NCI-H510A (cell line): ENCODE measurements around the gene TYRP1.

Experiments used
- DNase-seq: peaks from one replicate; lab custom pipeline; 2025; lab: John Stamatoyannopoulos, UW

TYRP1 gene

DNA sequence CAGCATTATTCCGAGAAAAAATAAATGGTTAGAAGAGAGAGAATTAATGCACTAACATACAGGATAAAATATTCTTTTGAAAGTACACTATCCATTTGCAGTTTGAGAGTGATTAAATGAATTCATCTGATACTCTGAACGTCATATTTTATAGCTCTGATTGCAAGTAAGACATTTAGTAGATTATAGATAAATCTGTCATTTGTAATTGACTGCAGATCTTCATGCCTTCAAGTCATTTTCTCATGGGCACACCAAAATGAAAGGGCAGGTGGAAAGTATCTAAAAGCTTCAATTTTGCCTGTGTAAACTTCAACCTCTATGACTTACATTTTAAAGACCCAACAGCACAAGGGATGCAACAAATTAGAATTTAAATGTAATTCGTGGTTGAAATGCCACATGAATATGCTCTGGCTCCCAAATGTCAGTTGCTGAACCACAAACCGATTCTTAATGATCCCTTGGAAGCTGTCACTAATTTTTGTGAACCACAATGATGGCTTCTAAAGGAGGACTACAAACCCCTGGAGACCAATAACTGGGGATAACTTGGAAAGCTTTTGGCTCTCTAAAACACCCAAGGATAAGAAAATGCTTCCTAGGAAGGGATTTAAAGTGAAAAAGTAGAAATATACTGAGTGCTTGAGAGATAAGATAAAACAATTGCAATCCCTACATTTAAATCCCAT lies 3.9 kb downstream of the TYRP1 start:
- DNase-seq = no peak

DNA sequence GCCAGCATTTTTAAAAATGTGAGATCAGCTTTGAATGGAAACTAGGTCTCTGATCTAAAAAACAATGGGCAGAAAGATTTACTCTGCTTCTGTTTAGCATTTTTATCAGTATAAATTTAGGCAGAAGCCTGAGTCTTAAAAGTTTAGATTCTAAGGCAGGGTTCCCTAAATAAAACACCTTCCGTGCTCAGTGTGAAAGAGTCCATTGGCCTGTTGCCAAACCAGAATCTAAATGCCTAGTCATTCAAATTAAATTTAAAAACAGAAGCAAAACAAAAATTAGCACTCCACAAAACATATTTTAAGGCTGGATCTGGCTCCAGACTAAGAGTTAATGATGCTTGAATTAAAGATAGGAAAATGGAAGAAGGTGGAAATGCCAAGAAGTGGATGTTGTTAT lies 4.5 kb downstream of the TYRP1 start:
- DNase-seq = no peak

DNA sequence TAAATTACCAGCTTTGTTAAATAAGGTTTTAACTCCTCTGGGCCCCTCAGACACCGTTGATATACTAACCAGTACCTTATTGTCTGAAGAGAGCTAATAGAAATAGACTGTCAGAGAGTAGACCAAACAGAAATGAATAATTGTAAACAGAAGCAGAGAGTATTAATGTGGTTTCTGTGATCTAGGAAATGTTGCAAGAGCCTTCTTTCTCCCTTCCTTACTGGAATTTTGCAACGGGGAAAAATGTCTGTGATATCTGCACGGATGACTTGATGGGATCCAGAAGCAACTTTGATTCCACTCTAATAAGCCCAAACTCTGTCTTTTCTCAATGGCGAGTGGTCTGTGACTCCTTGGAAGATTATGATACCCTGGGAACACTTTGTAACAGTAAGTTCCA lies 5.1 kb downstream of the TYRP1 start:
- no peak for DNase-seq

DNA sequence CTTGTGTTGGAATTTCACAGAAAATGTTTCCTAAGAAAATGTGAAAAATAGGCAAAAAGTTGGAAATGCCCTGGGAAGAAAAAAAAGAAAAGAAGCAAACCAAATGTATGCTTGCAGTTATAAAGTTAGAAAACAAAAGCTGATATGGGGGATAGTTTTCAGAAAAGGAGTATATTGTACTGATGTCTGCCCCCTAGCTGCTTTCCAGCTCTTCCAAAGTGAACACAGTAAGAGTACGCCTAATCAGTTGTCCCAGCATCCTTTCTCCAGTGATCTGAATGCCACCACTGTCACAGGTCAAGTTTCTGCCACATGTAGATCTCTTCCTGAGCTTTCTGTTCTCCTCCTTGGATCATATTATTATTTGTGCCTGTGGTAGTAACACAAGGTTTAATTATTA lies 5.8 kb downstream of the TYRP1 start:
- DNase-seq = no peak

DNA sequence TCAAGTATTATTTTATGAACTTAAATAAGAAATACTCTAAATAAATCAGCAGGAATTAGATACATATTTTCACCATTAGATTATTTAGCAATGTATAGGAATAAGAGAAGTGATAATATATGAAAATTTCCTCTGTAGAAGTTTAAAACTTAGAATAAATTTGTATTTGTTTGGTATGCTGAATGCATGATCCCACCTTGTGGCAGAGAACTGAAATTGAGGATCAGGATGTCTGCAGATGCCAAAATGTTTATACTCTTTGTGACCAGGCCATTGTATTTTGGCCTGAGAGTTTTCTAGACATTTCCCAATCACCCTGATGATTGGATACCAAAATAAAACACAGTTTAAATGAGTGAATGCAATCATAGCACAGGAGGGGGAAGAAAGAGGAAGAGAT lies 6.3 kb downstream of the TYRP1 start:
- DNase-seq = no peak

DNA sequence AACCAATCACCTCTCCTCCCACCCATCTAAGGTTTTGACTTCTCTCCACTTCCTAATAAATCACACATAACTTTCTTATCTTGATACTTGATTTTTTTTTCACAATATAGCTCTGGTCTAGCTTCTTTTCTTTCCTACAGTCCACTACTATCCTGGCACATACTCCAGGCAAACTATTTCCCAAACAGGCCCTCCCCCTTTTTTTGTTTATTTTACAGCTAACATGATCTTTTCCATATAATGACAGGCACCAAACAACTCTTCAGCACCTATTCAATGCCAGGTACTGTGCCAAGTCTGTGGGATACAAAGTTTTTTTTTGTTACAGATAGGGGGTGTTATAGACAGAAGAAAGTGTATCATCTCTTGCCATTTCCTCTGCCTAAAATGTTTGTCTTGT lies 7.9 kb downstream of the TYRP1 start:
- no peak for DNase-seq

DNA sequence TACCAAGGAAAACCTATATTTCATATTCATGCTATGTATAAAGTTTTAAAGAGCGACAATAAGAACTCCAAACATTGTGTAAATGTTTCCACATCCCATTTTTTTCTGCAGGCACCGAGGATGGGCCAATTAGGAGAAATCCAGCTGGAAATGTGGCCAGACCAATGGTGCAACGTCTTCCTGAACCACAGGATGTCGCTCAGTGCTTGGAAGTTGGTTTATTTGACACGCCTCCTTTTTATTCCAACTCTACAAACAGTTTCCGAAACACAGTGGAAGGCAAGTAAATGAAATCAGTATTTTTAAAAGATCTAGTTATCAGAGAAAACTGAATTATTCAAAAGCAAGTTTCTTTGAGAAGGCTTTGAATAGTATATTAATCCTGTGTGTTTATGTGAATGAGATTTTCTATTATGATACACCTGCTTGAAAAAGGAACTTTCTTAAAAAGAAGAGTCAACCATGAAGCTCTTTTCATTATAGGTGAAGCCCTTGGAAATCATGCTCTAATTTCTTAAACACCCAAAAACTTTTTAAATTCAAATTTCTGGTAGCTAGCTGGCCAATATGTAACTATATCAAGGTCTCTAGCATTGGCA lies 9.1 kb downstream of the TYRP1 start:
- DNase-seq = no peak

DNA sequence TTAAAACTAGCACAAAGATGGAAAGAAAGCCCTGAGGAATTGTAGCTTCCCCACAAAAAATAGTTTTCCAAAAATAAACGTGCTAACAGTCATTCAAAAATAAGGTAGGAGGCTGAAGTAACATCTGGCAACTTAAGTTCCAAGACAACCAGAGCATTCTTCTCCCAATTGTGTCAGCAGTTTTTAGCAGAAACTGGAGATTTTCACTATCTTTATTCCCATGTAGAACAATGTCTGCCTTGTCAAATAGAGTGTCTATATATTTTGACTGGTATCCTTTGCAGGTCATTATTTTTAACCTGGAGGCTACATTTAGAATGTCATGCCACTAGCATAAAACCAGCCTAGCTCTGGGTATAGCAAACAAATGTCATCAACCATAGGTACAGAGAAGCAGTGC lies 10.8 kb downstream of the TYRP1 start:
- no peak for DNase-seq

DNA sequence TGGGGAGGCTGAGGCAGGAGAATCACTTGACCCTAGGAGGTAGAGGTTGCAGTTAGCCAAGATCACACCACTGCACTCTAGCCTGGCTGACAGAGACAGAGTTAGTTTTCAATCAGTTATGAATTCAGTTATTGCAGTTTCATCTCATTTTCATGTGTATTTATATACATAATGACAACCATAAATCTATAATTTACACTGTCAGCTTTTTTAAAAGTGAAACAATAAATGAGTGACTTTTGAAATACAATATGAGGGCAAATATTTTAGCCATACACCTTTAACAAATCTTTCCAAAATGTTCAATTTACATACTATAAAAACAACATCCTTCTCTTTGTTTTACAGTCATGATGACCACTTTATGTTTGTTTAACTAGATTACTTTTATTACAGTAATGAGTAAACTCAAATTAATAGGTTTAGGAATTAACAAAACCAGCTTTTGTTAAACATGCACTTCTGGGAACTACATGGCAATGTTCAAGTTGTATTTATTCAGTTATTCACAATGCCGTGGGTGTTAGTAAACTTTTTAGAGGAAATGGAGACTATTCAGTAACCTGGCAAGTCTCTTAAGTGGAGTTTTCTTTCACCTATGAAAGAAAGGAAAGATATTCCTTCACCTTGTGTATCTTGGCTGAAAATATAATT lies 12.7 kb downstream of the TYRP1 start:
- DNase-seq = no peak

DNA sequence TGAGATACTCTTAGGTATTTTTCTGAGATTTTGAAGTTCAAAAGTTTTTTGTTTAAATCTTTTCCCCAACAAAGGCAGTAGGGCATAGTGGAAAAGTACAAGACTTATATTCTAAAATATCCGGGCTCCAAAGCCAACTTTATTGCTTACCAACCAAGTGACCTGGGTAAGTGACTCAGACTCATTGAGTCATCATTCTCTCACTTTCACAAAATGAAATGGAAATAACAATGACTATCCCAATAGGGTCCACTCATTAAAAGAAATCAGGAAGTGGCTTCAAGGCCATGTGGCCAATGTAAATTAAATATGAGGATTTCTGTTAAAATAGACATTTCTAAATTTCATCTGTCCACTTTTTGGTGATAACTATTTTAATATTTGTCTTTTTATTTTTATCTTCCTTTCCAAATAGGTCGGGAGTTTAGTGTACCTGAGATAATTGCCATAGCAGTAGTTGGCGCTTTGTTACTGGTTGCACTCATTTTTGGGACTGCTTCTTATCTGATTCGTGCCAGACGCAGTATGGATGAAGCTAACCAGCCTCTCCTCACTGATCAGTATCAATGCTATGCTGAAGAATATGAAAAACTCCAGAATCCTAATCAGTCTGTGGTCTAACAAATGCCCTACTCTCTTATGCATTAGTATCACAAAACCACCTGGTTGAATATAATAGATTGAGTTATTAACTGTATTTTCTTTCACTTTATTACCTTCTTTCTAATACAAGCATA lies 15.5 kb downstream of the TYRP1 start:
- DNase-seq = no peak

DNA sequence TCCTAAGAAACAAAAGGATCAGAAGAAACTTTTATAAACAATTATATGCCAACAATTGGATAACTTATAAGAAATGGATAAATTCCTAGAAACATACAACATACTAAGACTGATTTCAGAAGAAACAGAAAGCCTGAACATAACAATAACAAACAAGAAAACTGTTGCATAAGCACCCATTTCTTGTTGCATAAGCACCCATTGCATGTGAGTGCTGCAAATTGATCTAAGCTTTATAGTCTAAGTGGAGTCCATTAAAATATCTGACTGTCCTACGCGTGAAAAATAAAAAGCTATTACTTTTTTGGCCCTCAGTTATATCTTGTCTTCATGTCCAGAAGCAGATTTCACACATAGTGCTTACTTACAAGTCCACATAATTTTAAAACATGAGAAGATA lies 19.3 kb downstream of the TYRP1 start:
- no peak for DNase-seq

DNA sequence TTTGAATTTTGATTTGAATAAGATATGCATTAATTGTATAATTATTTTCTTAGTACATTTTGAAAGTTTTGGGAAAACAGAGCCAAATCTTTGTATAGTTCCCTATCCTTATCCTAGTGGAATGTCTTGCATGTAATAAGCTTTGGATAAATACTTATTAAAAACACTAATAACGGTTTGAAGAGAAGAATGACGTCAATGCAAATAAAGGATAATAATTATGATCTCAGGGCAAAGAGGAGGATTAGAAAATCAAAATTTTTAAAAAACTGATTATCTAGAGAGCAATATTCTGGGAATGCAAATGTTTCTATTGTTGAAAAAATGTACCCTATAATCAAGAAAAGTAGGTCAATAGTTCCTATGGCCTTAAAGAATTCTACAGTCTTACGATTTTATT lies 22.1 kb downstream of the TYRP1 start:
- no peak for DNase-seq

DNA sequence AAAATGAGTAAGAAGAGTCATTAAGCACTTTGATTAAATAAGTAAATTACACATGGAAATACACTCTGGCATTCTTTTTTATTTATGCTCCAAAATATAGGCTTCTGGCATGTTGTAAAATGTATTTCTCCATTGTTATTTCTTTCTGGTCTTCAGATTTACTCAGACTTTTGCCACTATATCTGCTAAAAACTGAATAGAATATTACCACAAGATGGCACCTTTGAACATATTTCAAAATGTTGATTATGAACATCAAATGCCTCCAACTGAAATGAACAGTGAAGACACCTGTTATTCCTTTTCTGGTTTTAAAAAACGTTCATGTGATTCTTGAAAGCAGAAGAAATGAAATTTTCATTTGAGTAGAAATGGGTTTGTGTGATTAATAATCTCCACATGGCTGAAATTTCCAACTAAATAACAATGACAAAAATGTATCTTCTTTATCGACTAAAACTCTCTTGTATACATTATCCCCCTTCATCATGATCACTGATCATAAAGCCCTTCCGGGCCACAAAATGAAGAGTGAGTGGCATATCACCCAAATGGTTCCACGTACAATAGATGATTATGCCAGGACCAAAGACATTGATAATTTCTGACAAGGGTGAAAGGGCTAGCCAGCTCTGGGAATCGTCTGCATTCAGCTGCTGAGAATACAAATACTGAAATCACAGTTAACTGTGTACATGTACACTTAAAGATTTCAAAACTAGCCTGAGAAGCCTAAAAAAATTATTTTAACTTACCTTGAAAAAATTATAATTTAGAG lies 23.8 kb downstream of the TYRP1 start:
- no peak for DNase-seq

DNA sequence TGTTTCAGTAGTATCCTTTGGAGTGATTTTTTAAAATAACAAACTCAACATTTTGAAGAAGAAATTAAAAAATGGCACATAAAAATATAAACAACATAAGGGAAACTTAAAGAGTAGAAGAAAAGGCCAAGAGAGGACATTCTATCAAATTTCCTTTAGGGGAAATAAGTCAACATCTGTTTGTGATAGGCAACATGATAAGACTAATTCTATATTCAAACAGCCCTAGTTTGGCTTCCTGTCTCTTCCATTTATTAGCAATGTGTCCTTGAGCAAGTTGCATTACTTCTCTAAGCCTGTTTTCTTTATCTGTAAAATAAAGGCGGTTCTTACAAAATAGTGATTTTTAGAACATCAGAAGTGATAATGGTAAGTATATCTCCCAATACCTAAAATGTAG lies 24.7 kb downstream of the TYRP1 start:
- DNase-seq = no peak

DNA sequence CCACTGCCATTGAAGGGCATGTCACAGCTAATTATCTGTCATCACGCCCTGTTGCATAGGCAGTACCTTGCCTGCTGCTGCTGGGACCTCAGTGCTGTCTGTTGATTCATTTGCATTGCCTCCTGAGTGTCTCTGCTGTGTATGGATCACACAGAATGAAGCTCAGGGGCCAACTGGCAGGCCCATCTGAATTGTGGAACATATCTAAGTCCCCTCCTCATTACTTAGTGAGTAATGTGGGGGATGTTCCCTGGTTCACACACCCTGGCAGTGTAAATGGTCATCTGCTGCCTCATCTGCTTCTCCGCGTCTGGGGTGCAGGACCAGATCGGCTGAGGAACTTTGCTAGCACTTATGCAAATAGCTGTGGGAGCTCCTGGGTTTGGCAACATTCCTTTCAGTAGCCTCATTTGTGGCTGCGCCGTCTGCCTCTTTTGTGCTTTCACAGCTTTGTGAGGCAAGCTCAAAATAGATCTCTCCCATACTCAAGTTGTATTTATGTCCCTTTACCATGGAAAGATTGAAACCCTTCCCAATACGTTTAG lies 25.4 kb downstream of the TYRP1 start:
- no peak for DNase-seq

DNA sequence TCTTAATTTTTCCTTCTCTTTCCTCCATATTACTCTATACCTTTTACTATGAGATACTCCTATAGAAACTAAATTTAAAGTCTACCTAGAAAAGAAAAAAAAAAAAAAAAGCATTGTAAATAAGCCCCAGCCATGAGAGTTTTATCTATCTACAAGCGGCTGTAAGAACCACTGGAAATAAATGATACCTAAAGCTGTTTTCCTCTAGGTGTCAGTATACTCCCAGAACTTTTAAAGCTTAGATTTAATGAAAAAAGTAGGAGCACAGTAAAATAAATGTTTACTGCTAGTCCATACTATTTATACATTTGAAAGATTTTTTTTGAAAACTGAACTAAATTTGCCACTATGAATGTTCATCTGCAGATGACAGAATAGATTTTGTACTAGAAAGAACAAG lies 26.2 kb downstream of the TYRP1 start:
- DNase-seq = no peak

DNA sequence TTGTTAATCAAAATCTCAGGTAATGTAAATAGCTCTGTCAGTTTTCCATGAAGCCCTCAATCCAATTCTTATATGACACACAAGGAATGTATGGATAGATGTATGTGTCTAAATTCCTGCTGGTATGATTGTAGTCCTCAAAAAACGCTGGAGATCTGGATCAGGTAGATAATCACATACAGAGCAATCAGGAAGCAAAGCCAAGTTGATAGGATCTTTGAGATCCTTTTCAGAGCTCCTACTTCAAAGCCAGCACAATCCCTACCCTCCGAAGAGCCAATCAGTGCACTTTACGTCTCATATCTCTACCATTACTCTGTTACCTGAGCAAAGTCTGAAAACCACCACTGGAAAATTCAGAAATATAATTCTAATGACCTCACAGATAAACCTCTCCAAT lies 27.4 kb downstream of the TYRP1 start:
- DNase-seq = no peak

DNA sequence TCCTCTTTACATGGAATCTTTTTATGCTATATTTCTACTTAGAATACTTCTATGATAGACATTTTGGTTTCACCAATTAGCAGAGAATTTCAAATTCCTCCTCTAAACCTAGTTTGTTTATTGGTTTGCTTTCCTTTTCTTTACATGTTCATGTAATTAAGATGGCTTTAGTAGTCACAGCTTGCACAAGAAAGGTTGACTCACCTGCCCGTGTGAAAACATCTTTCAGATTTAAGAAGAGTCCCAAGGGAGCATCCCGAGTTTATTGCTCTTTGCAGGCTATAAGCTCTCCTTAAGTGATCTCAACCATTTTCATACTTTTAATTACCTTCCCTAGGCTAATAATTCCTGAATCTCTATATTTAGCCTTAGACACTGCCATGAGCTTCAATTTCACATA lies 28.9 kb downstream of the TYRP1 start:
- no peak for DNase-seq

DNA sequence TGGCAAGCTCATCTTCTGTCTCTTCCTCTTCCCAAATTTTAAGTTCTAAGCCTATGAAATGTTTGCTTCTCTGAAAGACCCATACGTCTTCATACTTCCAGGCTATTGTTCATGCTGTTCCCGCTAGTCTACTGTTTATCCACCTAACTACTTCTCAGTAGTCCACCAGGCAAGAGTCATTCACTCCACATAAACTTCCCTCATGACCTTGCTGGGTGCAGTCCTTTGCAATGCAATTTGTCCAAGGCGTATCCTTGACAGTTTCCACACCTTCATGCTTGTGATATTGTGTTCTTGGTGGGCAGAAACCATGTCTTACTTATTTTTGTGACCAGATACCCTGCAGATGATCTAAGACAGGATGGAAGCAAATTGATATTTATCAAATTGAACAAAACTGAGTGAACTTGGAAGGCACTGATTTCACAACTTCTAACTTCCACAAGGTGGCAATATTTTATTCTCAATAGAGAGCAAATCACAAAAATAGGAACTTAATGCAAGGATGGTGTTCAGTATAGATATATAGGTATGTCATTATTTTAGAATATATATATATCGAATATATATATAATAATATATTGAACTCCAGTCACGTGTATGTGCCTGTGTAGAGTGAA lies 30.3 kb downstream of the TYRP1 start:
- no peak for DNase-seq

DNA sequence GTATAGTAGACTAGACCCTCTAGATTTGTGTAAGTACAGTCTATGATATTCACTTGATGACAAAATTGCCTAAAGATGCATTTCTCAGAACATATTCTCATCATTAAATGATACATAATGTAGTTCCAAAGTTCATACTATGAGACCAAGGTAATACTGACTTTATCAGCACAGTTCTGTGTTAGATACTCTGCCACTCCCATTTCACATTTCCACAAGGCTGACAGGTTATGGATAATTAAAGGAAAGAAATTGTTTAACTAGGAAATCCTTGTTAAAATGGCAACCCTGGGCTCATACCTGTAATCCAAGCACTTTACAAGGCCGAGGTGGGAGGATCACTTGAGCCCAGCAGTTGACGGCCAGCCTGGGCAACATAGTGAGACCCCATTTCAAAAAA lies 33.6 kb downstream of the TYRP1 start:
- no peak for DNase-seq

DNA sequence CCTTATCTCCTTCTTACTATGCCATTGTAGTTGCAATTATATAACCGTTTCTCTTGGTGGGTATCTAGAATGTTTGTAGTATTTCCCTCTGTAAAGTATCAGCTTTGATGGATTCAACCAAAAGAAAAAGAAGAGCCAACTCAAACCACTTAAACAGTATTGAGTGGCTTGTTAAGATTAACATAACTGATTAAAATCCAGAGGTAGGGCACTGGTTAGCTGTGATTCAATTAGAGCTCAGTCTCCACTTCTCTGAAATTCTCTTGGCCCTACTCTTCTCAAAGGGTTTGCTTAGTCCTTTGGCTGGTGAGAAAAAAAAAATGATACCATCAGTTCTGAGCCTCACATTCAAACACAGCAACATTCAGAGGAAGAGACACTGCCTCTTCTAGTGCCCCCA lies 37.0 kb downstream of the TYRP1 start:
- no peak for DNase-seq

DNA sequence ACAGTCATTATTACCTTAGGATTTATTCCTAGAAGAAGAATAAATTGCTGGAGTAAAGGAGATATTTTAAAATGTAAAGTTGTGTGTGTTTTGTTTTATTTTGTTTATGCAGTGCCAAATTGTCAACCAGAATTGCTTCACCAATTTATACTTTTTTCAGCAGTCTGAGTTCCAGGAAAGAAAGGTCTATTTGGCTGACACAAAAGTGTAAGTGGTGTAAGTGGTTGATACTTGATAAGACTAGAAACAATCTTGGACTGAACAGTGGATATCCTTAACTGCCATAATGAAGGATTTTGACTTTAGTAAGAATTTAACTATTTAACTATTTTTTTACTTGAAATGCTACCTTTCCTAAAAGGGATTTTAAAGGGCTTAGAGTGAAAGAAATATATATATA lies 37.7 kb downstream of the TYRP1 start:
- DNase-seq = no peak
